Fibroblast of pulmonary artery (primary cell): ENCODE measurements around the gene SERPINH1.

Experiments
- DNase-seq: peaks from one replicate; pipeline ENCODE4 v3.0.0-alpha.2; 2010; ENCODE audit warnings: low read depth
- H3K4me3 ChIP-seq: replicated peaks from 2 replicates; pipeline ENCODE4 v1.5.1; 2011; ENCODE audit warnings: low read depth, mild to moderate bottlenecking, control low read depth, low read length, moderate library complexity
- TF ChIP-seq, protein P1 (sequence below): IDR thresholded peaks from 2 replicates; pipeline ENCODE4 v1.5.1; 2011; ENCODE audit warnings: mild to moderate bottlenecking, control low read depth, low read length, inconsistent platforms; ENCODE audit errors: missing control alignments

Gene SERPINH1

DNA sequence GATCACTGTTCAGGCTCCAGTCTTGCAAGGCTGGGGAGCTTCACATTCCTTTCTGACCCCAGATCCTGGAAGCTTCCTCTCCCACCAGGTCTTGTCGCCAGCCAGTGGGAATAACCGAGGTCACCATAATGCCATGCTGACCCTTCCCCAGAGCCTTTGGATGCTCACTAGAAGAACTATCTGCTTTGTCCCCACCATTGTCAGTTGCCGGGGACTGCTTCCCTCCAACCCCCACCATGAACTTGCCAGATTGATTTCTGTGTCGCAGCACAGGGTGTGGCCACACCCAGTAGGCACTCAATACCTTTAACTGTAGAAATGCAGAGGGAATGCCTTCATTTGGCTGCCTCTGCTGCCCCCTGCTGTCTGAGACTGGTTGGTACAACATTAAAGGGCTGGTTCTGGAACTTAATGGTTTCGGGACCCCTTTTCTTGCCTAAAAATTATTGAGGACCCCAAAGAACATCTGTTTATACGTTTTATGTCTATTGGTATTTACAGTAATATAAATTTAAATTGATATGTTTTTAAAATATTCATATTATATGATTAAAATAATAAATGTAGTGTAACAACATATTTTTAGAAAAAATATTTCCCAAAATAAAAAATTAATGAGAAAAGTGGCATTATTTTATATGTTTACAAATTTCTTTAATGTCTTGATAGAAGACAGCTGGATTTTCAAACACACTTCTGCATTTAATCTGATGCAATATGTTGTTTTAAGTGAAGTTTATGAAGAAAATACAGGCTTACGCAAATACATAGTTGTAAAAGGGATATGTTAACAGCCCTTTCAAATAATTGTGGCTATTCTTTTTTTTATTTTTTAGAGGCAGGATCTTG is 29.6 kb upstream of the SERPINH1 start:
- peak; percentile 63 for DNase-seq
- H3K4me3 ChIP-seq = no peak overlapping the region
- TF ChIP-seq, protein P1, sequence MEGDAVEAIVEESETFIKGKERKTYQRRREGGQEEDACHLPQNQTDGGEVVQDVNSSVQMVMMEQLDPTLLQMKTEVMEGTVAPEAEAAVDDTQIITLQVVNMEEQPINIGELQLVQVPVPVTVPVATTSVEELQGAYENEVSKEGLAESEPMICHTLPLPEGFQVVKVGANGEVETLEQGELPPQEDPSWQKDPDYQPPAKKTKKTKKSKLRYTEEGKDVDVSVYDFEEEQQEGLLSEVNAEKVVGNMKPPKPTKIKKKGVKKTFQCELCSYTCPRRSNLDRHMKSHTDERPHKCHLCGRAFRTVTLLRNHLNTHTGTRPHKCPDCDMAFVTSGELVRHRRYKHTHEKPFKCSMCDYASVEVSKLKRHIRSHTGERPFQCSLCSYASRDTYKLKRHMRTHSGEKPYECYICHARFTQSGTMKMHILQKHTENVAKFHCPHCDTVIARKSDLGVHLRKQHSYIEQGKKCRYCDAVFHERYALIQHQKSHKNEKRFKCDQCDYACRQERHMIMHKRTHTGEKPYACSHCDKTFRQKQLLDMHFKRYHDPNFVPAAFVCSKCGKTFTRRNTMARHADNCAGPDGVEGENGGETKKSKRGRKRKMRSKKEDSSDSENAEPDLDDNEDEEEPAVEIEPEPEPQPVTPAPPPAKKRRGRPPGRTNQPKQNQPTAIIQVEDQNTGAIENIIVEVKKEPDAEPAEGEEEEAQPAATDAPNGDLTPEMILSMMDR = peak; percentile 86

DNA sequence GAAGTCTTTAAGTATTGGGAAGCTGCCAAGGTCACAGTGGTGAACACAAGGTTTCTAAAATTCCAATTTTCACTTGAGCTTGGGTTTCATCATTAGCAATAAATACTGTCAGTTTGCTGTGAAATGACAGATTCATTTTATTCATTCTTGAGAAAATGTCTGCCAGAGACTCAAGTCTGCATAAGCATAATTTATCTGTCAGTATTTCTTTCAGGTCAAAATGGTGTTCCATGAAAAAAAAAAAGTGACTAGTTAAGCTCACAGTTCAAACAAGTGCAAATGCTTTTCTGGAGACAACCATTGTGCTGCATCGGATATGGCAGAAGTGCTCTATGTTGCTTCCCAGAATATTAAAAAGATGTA is 28.2 kb upstream of the SERPINH1 start:
- TF ChIP-seq, protein P1 = no peak
- no peak overlapping the region for H3K4me3 ChIP-seq
- no peak for DNase-seq

DNA sequence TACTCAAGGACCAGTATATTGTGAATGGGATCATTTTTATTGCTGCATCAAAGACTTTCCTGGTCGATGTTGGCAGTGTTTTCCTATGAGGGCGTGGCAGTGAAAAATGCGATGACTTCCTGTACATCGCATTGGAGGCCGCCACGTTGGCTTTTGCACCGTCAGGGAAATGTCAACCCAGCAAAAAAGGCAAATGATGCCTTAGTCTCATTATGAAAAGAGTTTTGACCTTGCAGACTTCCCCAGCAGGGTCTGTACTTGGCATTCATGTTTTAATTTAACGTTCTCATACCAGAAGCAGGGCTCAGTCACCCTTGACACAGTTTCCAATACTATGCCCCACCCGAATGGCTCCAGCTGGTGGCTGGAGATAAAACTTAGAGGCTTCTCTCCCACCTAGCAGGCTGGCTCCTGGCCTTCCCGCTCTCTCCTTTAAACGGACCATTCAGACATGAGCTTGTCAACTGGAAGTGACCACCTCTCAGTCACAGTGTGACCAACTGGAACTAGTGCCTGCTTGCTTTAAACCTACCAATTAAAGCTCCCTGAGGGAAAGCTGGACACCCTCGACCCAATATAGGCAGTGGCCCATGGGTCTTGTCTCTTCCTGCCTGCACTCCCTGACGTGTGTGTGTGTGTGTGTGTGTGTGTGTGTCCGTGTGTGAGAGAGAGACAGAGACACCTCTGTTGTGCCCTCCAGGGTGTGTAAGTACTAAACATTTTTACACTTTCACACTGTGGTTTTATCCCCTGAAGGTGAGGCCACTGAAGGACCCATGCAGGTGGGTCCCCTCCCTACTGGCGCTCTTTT is 27.6 kb upstream of the SERPINH1 start:
- TF ChIP-seq, protein P1 = no peak
- no peak for DNase-seq
- H3K4me3 ChIP-seq = no peak overlapping the region

DNA sequence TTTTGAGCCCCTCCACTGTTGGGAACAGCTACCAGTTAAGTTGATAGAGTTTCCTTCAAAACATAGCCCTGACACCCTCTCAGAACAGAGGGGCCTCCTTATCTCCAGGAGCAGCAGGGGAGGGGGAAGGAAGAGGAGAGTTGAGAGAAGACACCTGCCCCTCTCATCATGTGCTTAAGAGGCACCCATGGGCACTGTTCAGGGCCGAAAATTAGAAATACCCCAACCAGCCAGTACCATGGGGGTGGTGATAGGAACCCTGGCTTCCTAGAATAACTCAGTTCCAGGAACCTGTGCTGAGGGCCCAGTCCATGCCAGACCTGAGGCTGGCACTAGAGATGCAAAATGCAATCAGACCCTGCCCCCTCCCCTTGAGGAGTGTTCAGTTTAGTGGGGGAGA is 27.0 kb upstream of the SERPINH1 start:
- TF ChIP-seq, protein P1 = no peak
- H3K4me3 ChIP-seq = no peak overlapping the region
- DNase-seq = no peak

DNA sequence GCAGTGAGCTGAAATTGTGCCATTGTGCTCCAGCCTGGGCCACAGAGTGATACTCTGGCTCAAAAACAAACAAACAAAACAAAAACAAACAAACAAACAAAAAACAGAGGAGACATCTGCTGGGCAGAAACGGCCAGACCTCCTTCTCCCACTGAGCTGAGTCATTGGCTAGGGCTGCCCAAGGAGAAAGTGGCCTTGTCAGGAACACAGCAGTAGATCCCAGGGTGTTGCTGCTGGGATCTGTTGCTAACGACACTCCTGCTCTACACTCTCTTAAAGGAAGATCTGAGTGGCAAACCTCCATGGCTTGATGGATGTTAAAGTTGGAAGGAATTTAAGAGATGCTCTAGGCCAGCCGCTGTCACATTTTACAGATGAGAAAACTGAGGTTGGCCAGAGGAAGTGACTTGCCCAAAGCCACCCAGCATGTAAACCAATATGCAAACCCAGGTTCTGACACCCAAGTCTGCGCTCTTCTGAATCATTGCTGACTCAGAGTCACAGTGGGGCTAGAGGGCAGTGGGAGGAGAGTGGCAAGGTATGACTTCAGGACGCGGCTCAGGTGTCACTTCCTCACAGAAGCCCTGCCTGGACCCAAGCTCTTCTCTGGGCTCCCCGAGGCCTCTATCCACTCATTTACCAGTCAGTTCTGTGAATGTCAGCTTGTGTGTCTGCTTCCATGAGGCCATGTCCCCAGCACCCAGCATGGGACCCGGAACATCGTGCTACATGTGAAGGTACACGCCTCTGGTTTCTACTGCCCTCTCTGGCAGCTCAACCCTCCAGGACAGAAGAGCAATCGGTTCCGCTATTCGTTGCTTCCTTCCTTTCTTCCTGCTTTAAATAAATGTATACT is 25.0 kb upstream of the SERPINH1 start:
- no peak overlapping the region for H3K4me3 ChIP-seq
- TF ChIP-seq, protein P1 = no peak
- no peak for DNase-seq

DNA sequence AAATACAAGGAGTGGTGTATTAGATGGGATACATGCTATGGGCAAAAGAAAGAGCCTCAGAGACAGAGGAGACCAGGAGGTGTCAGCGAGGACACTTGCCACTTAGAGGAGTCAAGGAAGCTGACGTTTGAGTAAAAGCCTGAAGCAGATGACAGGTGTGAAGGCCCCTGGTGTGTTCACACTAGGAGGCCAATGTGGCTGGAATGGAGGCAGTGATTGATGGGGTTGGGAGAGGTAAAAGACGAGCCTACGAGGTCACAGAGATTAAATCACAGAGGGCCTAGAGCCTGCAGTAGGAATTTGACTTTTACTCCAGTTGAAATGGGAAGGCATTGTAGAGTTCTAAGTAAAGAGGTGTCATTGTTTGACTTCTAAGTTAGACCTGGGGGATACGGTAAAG is 24.3 kb upstream of the SERPINH1 start:
- TF ChIP-seq, protein P1 = no peak
- DNase-seq = no peak
- H3K4me3 ChIP-seq = no peak overlapping the region
